Uterus (tissue), 4 donors: ENCODE data around the gene TNFRSF25. TPM values are rescaled to one million over a fixed set of nuclear protein-coding genes. Genes with fewer than 3 reads are reported as not detected.

Experiments
- DNase-seq, 2 donors: peaks; one replicate each; pipeline ENCODE4 v3.0.0-alpha.2; 2019 to 2020
- H3K27ac ChIP-seq, 2 donors: fragments of 200-600 bp; sonication (generic); 1 replicate in 1 of 2; 2 replicates in 1 of 2; pipeline ENCODE4 v1.5.1; 2016 to 2018
- H3K27me3 ChIP-seq, 2 donors: fragments of 200-600 bp; sonication (generic); one replicate each; pipeline ENCODE4 v1.5.1; 2018 to 2019; ENCODE audit warnings: control low read depth in 1 of 2
- H3K36me3 ChIP-seq, 2 donors: fragments of 200-600 bp; sonication (generic); one replicate each; pipeline ENCODE4 v1.5.1; 2019; ENCODE audit warnings: control low read depth in 1 of 2
- H3K4me1 ChIP-seq, 2 donors: fragments of 200-600 bp; sonication (generic); one replicate each; pipeline ENCODE4 v1.5.1; 2018 to 2019; ENCODE audit warnings: control low read depth in 1 of 2
- H3K4me3 ChIP-seq, 2 donors: fragments of 200-600 bp; sonication (generic); 1 replicate in 1 of 2; 2 replicates in 1 of 2; pipeline ENCODE4 v1.5.1; 2018 to 2019; ENCODE audit warnings: mild to moderate bottlenecking in 1 of 2
- H3K9me3 ChIP-seq, 2 donors: fragments of 200-600 bp; sonication (generic); one replicate each; pipeline ENCODE4 v1.5.1; 2019; ENCODE audit warnings: control low read depth in 1 of 2
- POLR2A ChIP-seq, 2 donors: fragments of 450-650 bp; IDR thresholded peaks; one replicate each; pipeline ENCODE4 v1.6.1; 2016; ENCODE audit warnings: antibody characterized with exemption in 2 of 2, mild to moderate bottlenecking in 1 of 2, moderate library complexity in 1 of 2
- intact Hi-C: fragments of 100-400 bp; cut with DNase I; formaldehyde crosslinking; loops from one replicate; pipeline ENCODE4 v1.15.1; 2023; ENCODE audit warnings: low total_unique reads
- total RNA-seq, 4 donors: library from RNA; depleted of rRNA in 3 of 4; stranded (reverse); fragments of >200 nt in 3 of 4; gene quantifications; one replicate each; pipeline versions ENCODE4 v1.1.0 to v1.2.4, GENCODE V29; 2014 to 2023
- TF ChIP-seq, protein P1 (sequence below), 4 experiments: fragments of 200-600 bp in 2 of 4; fragments of 450-650 bp in 2 of 4; sonication (generic) in 2 of 4; IDR thresholded peaks; one replicate each; pipeline ENCODE4 v1.5.1; 2016 to 2019; ENCODE audit warnings: antibody characterized with exemption in 4 of 4, mild to moderate bottlenecking in 2 of 4, moderate library complexity in 1 of 4
- donor health status: DM: yes; HTN: yes; CAD: no.

Gene TNFRSF25
- total RNA-seq, 4 donors from 2014 or later, result 1.0 to 11.1 (median 4.8) TPM

DNA sequence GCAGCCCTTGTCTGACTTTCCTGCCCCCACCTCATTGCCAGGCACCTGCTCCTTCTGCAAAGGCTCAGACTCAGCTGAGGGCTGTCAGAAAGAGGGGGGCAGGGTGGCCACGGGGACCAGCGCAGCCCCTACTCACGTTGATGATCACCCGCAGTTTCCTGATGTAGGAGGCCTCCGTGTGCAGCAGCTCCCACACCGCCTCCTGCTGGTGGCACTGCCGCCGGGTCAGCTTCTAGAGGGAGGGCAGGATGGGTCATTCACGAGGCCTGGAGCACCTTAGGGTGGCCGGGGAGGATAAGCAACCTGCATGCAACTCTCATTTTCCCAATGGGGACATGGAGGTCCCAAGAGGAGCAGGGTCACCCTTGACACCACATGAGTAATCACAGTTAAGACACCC is 6.4 kb upstream of the TNFRSF25 start:
- no peak overlapping the region for H3K27ac ChIP-seq
- no peaks in the 10 kb centered on the region for H3K9me3 ChIP-seq
- TF ChIP-seq POLR2A (IDR thresholded peaks at IDR 0.05), result no peak
- TF ChIP-seq, protein P1, sequence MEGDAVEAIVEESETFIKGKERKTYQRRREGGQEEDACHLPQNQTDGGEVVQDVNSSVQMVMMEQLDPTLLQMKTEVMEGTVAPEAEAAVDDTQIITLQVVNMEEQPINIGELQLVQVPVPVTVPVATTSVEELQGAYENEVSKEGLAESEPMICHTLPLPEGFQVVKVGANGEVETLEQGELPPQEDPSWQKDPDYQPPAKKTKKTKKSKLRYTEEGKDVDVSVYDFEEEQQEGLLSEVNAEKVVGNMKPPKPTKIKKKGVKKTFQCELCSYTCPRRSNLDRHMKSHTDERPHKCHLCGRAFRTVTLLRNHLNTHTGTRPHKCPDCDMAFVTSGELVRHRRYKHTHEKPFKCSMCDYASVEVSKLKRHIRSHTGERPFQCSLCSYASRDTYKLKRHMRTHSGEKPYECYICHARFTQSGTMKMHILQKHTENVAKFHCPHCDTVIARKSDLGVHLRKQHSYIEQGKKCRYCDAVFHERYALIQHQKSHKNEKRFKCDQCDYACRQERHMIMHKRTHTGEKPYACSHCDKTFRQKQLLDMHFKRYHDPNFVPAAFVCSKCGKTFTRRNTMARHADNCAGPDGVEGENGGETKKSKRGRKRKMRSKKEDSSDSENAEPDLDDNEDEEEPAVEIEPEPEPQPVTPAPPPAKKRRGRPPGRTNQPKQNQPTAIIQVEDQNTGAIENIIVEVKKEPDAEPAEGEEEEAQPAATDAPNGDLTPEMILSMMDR (IDR thresholded peaks at IDR 0.05), result no peak
- H3K27me3 ChIP-seq, result no peaks in the 10 kb centered on the region
- DNase-seq, result no peak
- no peak overlapping the region for H3K4me3 ChIP-seq
- H3K36me3 ChIP-seq, result no peaks in the 10 kb centered on the region
- no peaks in the 10 kb centered on the region for H3K4me1 ChIP-seq
- intact Hi-C loops, result no loop called here

DNA sequence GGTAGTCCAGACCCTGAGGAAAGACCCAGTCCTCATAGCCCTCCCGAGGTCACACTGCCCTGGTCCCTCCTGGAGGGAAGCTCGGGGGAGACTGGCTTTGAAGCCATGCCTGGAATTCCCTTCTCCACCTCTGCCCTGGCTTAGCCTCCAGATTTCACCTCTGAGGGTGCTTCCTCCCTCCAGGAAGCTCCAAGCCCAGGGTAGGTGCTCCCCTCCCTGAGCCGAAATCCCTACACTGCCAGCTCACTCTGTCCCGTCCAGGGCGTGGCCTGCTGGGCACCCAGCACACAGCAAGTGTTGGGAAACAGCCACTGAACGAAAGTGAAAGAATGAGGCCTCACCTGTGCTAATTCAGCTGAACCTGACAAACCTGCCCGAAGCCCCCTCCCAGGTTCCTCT is 6.0 kb upstream of the TNFRSF25 start:
- Histone ChIP-seq H3K36me3 (no peaks in the 10 kb centered on the region), H3K4me3 (no peak overlapping the region), H3K9me3 (no peaks in the 10 kb centered on the region), H3K4me1 (no peaks in the 10 kb centered on the region), H3K27me3 (no peaks in the 10 kb centered on the region), H3K27ac (no peak overlapping the region)
- intact Hi-C loops, result no loop called here
- DNase-seq, result no peak
- TF ChIP-seq, protein P1 (IDR thresholded peaks at IDR 0.05), result no peak
- no peak for TF ChIP-seq POLR2A (IDR thresholded peaks at IDR 0.05)

DNA sequence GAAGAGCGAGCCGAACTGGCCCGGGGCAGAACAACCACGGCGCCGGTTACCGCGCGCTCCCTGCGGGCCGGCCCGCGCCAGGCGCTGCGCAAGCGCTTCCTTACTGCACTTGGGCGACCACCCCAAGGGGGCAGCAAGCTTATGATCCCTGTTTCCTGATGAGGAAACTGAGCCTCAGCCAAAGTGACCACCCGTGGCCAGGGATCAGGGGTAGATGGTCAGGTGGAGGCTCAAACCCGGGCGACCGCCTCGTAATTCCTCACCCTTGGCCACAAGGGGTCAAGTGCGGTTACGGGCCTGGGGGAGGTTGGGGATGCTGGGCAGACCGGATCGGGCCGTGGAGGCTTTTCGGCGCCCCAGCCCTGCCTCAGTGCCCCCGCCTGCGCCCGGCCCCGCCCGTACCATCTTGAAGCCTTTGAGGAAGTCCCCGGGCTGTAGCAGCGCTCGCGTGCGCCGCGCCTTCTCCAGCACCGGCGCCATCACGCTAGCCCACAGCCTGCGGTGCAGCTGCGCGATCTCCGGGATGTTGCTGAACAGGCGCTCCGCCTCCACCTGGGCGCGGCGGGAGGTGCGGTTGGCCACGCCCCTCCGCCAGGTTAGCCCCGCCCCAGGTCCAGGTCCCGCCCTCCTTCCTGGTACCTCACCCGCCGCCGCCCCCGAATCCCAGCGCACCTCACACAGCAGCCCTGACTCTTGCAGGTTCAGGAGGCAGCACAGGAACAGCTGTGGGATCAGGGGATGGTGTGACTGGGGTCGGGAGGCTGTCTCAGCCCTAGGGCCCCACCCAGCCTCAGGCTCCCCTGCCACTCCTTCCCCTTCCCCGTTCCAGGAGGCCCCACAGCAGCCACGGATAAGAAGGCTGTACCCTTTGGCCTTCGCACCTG is 5.4 kb upstream of the TNFRSF25 start:
- no peaks in the 10 kb centered on the region for H3K27me3 ChIP-seq
- no peak overlapping the region for H3K4me3 ChIP-seq
- no peaks in the 10 kb centered on the region for H3K36me3 ChIP-seq
- DNase-seq, result no peak
- H3K27ac ChIP-seq, result no peak overlapping the region
- no peaks in the 10 kb centered on the region for H3K9me3 ChIP-seq
- TF ChIP-seq, protein P1 (IDR thresholded peaks at IDR 0.05), result no peak
- no peak for TF ChIP-seq POLR2A (IDR thresholded peaks at IDR 0.05)
- no peaks in the 10 kb centered on the region for H3K4me1 ChIP-seq
- intact Hi-C loops, result no loop called here

DNA sequence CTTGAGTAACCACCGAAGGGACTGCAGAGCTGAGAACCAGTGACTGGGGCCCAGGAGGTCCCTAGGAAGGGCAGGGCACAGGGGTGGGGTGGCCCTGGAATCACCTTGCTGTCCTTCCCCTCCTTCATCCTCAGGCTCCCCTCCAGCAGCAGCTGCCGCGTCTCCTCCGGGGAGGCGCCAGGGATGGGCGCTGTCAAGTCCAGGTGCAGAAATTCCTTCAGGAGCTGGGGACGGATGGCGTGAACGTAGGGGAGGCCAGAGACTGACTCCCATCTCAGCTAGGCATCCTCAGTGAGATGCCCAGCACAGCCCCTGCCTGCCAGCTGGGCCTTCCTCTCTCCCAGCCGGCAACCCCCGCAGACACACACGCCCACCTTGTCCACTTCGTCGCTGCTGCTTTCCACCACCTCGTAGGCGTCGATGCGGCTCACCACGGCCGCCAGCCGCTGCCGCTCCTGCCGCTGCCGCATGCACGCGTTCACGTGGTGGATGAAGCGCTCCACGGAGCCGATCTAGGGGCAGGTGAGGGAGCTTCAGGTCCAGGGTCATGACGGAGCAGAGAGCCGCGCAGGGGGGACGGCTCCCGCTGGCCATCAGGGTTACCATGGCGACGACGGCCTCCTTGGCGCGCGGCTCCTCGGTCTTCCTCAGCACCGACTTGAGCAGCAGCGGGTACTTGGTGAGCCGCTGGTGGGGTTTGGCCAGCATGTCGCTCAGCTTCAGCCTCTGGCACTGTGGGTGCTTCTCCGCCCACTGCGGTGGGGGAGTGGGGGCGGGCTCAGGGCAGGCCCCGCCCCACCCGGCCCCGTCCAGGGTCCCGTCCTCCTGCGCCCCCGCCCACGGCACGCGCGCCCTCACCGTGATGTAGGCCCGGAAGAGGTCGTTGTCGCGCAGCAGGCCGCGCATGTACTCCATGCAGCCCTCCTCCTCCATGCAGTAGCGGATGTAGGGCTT is 4.4 kb upstream of the TNFRSF25 start:
- Histone ChIP-seq H3K9me3 (no peaks in the 10 kb centered on the region), H3K27ac (no peak overlapping the region), H3K4me1 (no peaks in the 10 kb centered on the region), H3K36me3 (no peaks in the 10 kb centered on the region), H3K4me3 (no peak overlapping the region), H3K27me3 (no peaks in the 10 kb centered on the region)
- intact Hi-C loops, result no loop called here
- TF ChIP-seq, protein P1 (IDR thresholded peaks at IDR 0.05), result no peak
- TF ChIP-seq POLR2A (IDR thresholded peaks at IDR 0.05), result no peak
- no peak for DNase-seq
